K562 (cell line): Measurements from ENCODE around the gene ZNF652. TPM values are rescaled to one million over a fixed set of nuclear protein-coding genes. Genes with fewer than 3 reads are reported as not detected.
"Not testable (repeated sequence)": the region's sequence is repeated elsewhere in the genome, so short reads cannot be mapped to it uniquely, and the experiment has no call there.

Source experiments
- ATAC-seq: fragments of 200-7000 bp; cut with Tn5 transposase; 3 replicates; pipeline ENCODE4 v1.9.1; 2020; ENCODE audit warnings: moderate library complexity
- BruUV-seq: library from RNA; stranded (reverse); fragments of 400-500 nt; replicated peaks from 2 replicates; lab custom pipeline; 2021; lab: Mats Ljungman, UMichigan
- CTCF ChIA-PET: fragments of 300-600 bp; formaldehyde crosslinking; extraction: SDS; loops from one replicate; lab custom pipeline; 2021; ENCODE audit warnings: low intra/inter-chr PET ratio; lab: Yijun Ruan, JAX
- POLR2A ChIA-PET: fragments of 300-600, 350-650 bp; sonication (Branson Sonifier 250); formaldehyde crosslinking; extraction: SDS; loops from one replicate; lab custom pipeline; 2021; ENCODE audit warnings: antibody characterized with exemption, inconsistent platforms; lab: Yijun Ruan, JAX
- DNase-seq, 4 experiments: peaks; one replicate each; pipeline versions ENCODE4 v3.0.0 to v3.0.0-alpha.2; 2011 to 2018; ENCODE audit warnings: low spot score in 3 of 4, mixed read lengths in 3 of 4; ENCODE audit errors: extremely low read depth in 1 of 4
- FAIRE-seq: peaks from 2 replicates; lab custom pipeline; 2011; peaks lifted over from hg19 to GRCh38; lab: Jason Lieb, UNC
- H2AFZ ChIP-seq: 2 replicates; pipeline ENCODE4 v1.6.0; 2011; ENCODE audit warnings: low read depth, low read length, control low read depth, inconsistent platforms
- H3K27ac ChIP-seq: fragments of 200-600 bp; 3 replicates; pipeline ENCODE4 v1.8.0; 2011; ENCODE audit warnings: low read depth, mild to moderate bottlenecking, control low read depth, inconsistent platforms, low read length, moderate library complexity, mixed read lengths; ENCODE audit errors: extremely low read depth
- H3K27me3 ChIP-seq, 2 experiments: fragments of 300-600 bp in 1 of 2; 2 replicates in 1 of 2; 3 replicates in 1 of 2; pipeline versions ENCODE4 v1.6.0 to v1.8.0; 2011; ENCODE audit warnings: inconsistent platforms in 2 of 2, low read length in 2 of 2, mild to moderate bottlenecking in 1 of 2, mixed read lengths in 1 of 2, moderate library complexity in 1 of 2; ENCODE audit not compliant: control insufficient read depth in 2 of 2, insufficient read depth in 2 of 2
- H3K36me3 ChIP-seq: fragments of 300-600 bp; 3 replicates; pipeline ENCODE4 v1.8.0; 2011; ENCODE audit warnings: mild to moderate bottlenecking, low read length, inconsistent platforms; ENCODE audit not compliant: control insufficient read depth, insufficient read depth
- H3K4me1 ChIP-seq, 2 experiments: fragments of 200-600 bp in 1 of 2; replicated peaks in 1 of 2; 2 replicates in 1 of 2; 3 replicates in 1 of 2; pipeline versions ENCODE4 v1.5.1 to v1.8.0; 2011; ENCODE audit warnings: inconsistent platforms in 2 of 2, low read length in 2 of 2, mild to moderate bottlenecking in 1 of 2, mixed read lengths in 1 of 2, moderate library complexity in 1 of 2; ENCODE audit not compliant: control insufficient read depth in 2 of 2, insufficient read depth in 2 of 2
- H3K4me2 ChIP-seq: 2 replicates; pipeline ENCODE4 v1.6.1; 2011; ENCODE audit warnings: low read length, control low read depth, inconsistent platforms, mixed read lengths; ENCODE audit not compliant: insufficient read depth
- H3K4me3 ChIP-seq: fragments of 200-600 bp; sonication (generic), shearing (Covaris generic); 2 replicates; pipeline ENCODE4 v1.5.1; 2016; ENCODE audit warnings: control low read depth, inconsistent platforms
- H3K79me2 ChIP-seq: fragments of 200-600 bp; 3 replicates; pipeline ENCODE4 v1.8.0; 2011; ENCODE audit warnings: low read length, inconsistent platforms; ENCODE audit not compliant: control insufficient read depth, insufficient read depth
- H3K9ac ChIP-seq, 2 experiments: 2 replicates each; pipeline versions ENCODE4 v1.6.0 to v1.6.1; 2011; ENCODE audit warnings: low read depth in 2 of 2, low read length in 2 of 2, control low read depth in 1 of 2, inconsistent platforms in 1 of 2, mild to moderate bottlenecking in 1 of 2, mixed read lengths in 1 of 2; ENCODE audit not compliant: insufficient read depth in 1 of 2
- H3K9me1 ChIP-seq: one replicate; pipeline ENCODE4 v1.6.0; 2011; ENCODE audit warnings: inconsistent platforms, mild to moderate bottlenecking, low read length, moderate library complexity; ENCODE audit not compliant: control insufficient read depth, insufficient read depth
- H3K9me3 ChIP-seq: replicated peaks from 2 replicates; pipeline ENCODE4 v1.5.1; 2011; ENCODE audit warnings: low read depth, low read length, inconsistent platforms; ENCODE audit not compliant: control insufficient read depth, insufficient read depth
- H4K20me1 ChIP-seq: replicated peaks from 2 replicates; pipeline ENCODE4 v1.6.1; 2011; ENCODE audit warnings: low read length, inconsistent platforms, mixed read lengths; ENCODE audit not compliant: control insufficient read depth, insufficient read depth
- CBFA2T3 ChIP-seq: fragments of 450-650 bp; IDR thresholded peaks from 2 replicates; pipeline ENCODE4 v1.6.1; 2017
- DPF2 ChIP-seq: fragments of 450-650 bp; IDR thresholded peaks from 2 replicates; pipeline ENCODE4 v1.6.1; 2016
- EGR1 ChIP-seq: fragments of 450-650 bp; conservative IDR thresholded peaks from 2 replicates; pipeline ENCODE4 v1.6.1; 2017; ENCODE audit warnings: mild to moderate bottlenecking
- FOSL1 ChIP-seq: fragments of 200-800 bp; sonication (Bioruptor generic); conservative IDR thresholded peaks from 2 replicates; pipeline ENCODE4 v1.6.1; 2016; ENCODE audit warnings: missing genetic modification characterization, missing compliant biosample characterization
- FOXM1 ChIP-seq, 2 experiments: fragments of 450-650 bp in 1 of 2; sonication (generic) in 1 of 2; formaldehyde crosslinking in 1 of 2; IDR thresholded peaks; 2 replicates each; pipeline versions ENCODE4 v1.6.1 to v1.9.0; 2017 to 2022; ENCODE audit warnings: low read depth in 2 of 2, mild to moderate bottlenecking in 2 of 2, missing genetic modification reagents in 1 of 2, moderate library complexity in 1 of 2
- JUND ChIP-seq, 2 experiments: IDR thresholded peaks; 2 replicates in 1 of 2; 3 replicates in 1 of 2; pipeline ENCODE4 v1.6.1; 2011; ENCODE audit warnings: borderline replicate concordance in 2 of 2, low read depth in 2 of 2, low read length in 2 of 2, improper control_type of control experiment in 1 of 2, missing biosample characterization in 1 of 2, missing genetic modification characterization in 1 of 2, missing genetic modification reagents in 1 of 2
- KDM1A ChIP-seq, 2 experiments: fragments of 450-650 bp; IDR thresholded peaks; 2 replicates each; pipeline ENCODE4 v1.6.1; 2016; ENCODE audit warnings: mild to moderate bottlenecking in 2 of 2
- MIER1 ChIP-seq: fragments of 450-650 bp; IDR thresholded peaks from 2 replicates; pipeline ENCODE4 v1.6.1; 2016; ENCODE audit warnings: antibody characterized with exemption, mild to moderate bottlenecking, low read depth
- MYBL2 ChIP-seq, 2 experiments: fragments of 450-650 bp in 1 of 2; sonication (generic) in 1 of 2; formaldehyde crosslinking in 1 of 2; IDR thresholded peaks; 2 replicates each; pipeline versions ENCODE4 v1.6.1 to v1.8.1; 2017 to 2022; ENCODE audit warnings: borderline replicate concordance in 1 of 2, inconsistent platforms in 1 of 2, low read depth in 1 of 2, mild to moderate bottlenecking in 1 of 2, missing genetic modification reagents in 1 of 2, moderate library complexity in 1 of 2
- NR2C1 ChIP-seq, 2 experiments: fragments of 450-650 bp; IDR thresholded peaks; 2 replicates each; pipeline ENCODE4 v1.6.1; 2017; ENCODE audit warnings: mild to moderate bottlenecking in 2 of 2, antibody characterized with exemption in 1 of 2, inconsistent platforms in 1 of 2, missing compliant biosample characterization in 1 of 2, missing genetic modification characterization in 1 of 2
- TRIM24 ChIP-seq, 2 experiments: fragments of 450-650 bp; IDR thresholded peaks; 2 replicates each; pipeline ENCODE4 v1.6.1; 2016
- TRIM28 ChIP-seq: fragments of 450-650 bp; IDR thresholded peaks from 2 replicates; pipeline ENCODE4 v1.6.1; 2017
- YY1 ChIP-seq, 3 experiments: IDR thresholded peaks; 2 replicates each; pipeline ENCODE4 v1.6.1; 2011; ENCODE audit warnings: low read length in 2 of 3, mild to moderate bottlenecking in 2 of 3, moderate library complexity in 2 of 3, borderline replicate concordance in 1 of 3, control low read depth in 1 of 3, low read depth in 1 of 3; ENCODE audit not compliant: insufficient read depth in 3 of 3, insufficient replicate concordance in 2 of 3, control insufficient read depth in 1 of 3, insufficient read length in 1 of 3; ENCODE audit errors: extremely low read depth in 1 of 3
- ZNF316 ChIP-seq: fragments of 450-650 bp; IDR thresholded peaks from 2 replicates; pipeline ENCODE4 v1.6.1; 2016
- ZNF384 ChIP-seq: IDR thresholded peaks from 2 replicates; pipeline ENCODE4 v1.6.1; 2012; ENCODE audit warnings: low read depth, low read length, improper control_type of control experiment
- WGBS: fragments of 100-300 bp; shearing (Covaris generic); methylation state at CpG from one replicate; pipeline ENCODE4 v1.1.6; 2016; ENCODE audit warnings: low coverage, mixed read lengths; ENCODE audit not compliant: insufficient coverage; ENCODE audit errors: missing lambda C conversion rate; 5-methylcytosine and 5-hydroxymethylcytosine counted together
- in situ Hi-C: fragments of 300-500 bp; cut with MboI; formaldehyde crosslinking; loops from 4 replicates; pipeline ENCODE4 v1.15.0; 2018; ENCODE audit warnings: inconsistent platforms, mixed read lengths
- intact Hi-C: fragments of 100-400 bp; cut with micrococcal nuclease; formaldehyde crosslinking; loops from 2 replicates; pipeline ENCODE4 v1.14.2; 2022
- polyA plus RNA-seq, 8 experiments: library from polyadenylated mRNA; depleted of rRNA in 4 of 8; stranded (reverse) in 5 of 8; unstranded in 3 of 8; fragments of >200 nt; fragmentation: Nextera tagmentation in 2 of 8; fragmentation: Illumina TruSeq in 1 of 8; extraction: Ambion mirVana in 2 of 8; extraction: Trizol in 1 of 8; gene quantifications; 2 replicates each; pipeline versions ENCODE4 v1.2.1 to v1.2.3, GENCODE V29; 2011 to 2014; ENCODE audit warnings: inconsistent platforms in 1 of 8, missing spikeins in 1 of 8
- total RNA-seq, 7 experiments: library from RNA; depleted of rRNA in 6 of 7; stranded (reverse); fragments of >200 nt in 6 of 7; fragmentation: Illumina TruSeq in 2 of 7; extraction: Trizol in 2 of 7; gene quantifications; 2 replicates each; pipeline versions ENCODE4 v1.2.1 to v1.2.3, GENCODE V29; 2011 to 2021; ENCODE audit warnings: low replicate concordance in 1 of 7
- TF ChIP-seq, protein P1 (sequence below), 2 experiments: fragments of 450-650 bp in 1 of 2; sonication (generic) in 1 of 2; formaldehyde crosslinking in 1 of 2; IDR thresholded peaks in 1 of 2; conservative IDR thresholded peaks in 1 of 2; 2 replicates each; pipeline versions ENCODE4 v1.6.1 to v1.8.1; 2016 to 2023; ENCODE audit warnings: mild to moderate bottlenecking in 2 of 2, moderate library complexity in 2 of 2, inconsistent platforms in 1 of 2, missing genetic modification reagents in 1 of 2

ZNF652 gene
- total and polyA plus RNA-seq, 9 of the 15 experiments (the other 6 are each of a cell fraction or from before 2014, with no cell fraction given), result 5.1 to 15.5 (median 7.8) TPM

DNA sequence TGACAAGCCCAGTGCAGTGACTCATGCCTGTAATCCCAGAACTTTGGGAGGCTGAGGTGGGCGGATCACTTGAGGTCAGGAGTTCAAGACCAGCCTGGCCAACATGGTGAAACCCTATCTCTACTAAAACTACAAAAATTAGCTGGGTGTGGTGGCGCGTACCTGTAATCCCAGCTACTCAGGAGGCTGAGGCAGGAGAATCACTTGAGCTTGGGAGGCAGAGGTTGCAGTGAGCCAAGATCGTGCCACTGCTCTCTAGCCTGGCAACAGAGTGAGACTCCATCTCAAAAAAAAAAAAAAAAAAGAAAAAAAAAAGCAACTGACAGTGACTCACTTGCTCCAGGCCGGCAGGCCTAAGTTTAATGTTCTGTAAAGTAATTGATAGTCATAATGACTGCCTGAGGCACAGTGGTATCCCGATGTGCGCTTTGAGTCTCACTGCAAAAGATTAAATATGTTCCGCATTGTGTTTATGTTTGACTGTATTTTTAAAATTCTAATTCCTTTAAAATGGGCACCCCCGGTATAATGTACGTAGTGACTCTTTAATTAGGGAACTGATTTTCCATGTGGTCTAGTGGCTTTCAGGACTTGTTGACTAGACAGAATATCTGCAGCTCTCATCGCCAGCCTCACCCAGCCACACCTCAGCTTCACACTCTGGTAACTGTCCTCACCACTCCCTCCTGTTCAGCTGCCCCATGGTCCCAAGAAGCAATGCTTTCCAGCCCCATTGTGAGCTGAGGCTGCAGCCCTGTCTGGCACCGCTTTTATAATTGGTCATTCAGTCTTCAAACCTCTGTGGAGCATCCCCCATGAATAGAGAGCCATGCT lies 27.7 kb upstream of the ZNF652 start:
- intact Hi-C loops; DNase-seq; H3K9me3 ChIP-seq; H3K4me3 ChIP-seq; H3K36me3 ChIP-seq; H3K79me2 ChIP-seq; ATAC-seq; H3K9ac ChIP-seq; H4K20me1 ChIP-seq; BruUV-seq; FAIRE-seq; H3K9me1 ChIP-seq; H3K27me3 ChIP-seq; TF ChIP-seq MYBL2 (CRISPR knock-in tag; IDR thresholded peaks at IDR 0.05; ENCODE audit: borderline replicate concordance); FOXM1 (CRISPR knock-in tag; IDR thresholded peaks at IDR 0.05; ENCODE audit: low read depth); NR2C1 (tag; IDR thresholded peaks at IDR 0.05); JUND (IDR thresholded peaks at IDR 0.05; ENCODE audit: borderline replicate concordance, low read depth, low read length): not testable (repeated sequence)
- peaks cover 20 to 38% of the 10 kb centered on the region in 2 experiments for H3K4me1 ChIP-seq
- TF ChIP-seq TRIM24 (IDR thresholded peaks at IDR 0.05) (peak; percentile 13 to 46; a peak in 1 of 4 replicates), MYBL2 (IDR thresholded peaks at IDR 0.05; ENCODE audit: low read depth) (peak; percentile 86), ZNF384 (peak; percentile 54; the same call in 1 of the 2 replicates), YY1 (IDR thresholded peaks at IDR 0.05; ENCODE audit: borderline replicate concordance in 1 of 3, control insufficient read depth in 1 of 3, extremely low read depth in 1 of 3, insufficient read depth in 3 of 3, insufficient read length in 1 of 3, insufficient replicate concordance in 2 of 3, low read depth in 1 of 3, low read length in 2 of 3) (peak in 1 of 3 experiments; percentile 7), MIER1 (0 out of 2 replicates have a peak, but pooled peaks have one; percentile 14), CBFA2T3 (0 out of 2 replicates have a peak, but pooled peaks have one; percentile 17), ZNF316 (0 out of 2 replicates have a peak, but pooled peaks have one; percentile 17), FOSL1 (tag) (0 out of 2 replicates have a peak, but pooled peaks have one; percentile 34), FOXM1 (IDR thresholded peaks at IDR 0.05; ENCODE audit: low read depth) (peak; percentile 66; the same call in 1 of the 2 replicates), TRIM28 (0 out of 2 replicates have a peak, but pooled peaks have one; percentile 27), NR2C1 (IDR thresholded peaks at IDR 0.05) (0 out of 2 replicates have a peak, but pooled peaks have one; percentile 18), DPF2 (peak; percentile 46; the same call in 1 of the 2 replicates), KDM1A (IDR thresholded peaks at IDR 0.05) (peak; percentile 59 to 60; a peak in 2 of 4 replicates), JUND (tag; IDR thresholded peaks at IDR 0.05; ENCODE audit: borderline replicate concordance, low read depth, low read length) (0 out of 3 replicates have a peak, but pooled peaks have one; percentile 21), EGR1 (peak; percentile 80)
- TF ChIP-seq, protein P1, sequence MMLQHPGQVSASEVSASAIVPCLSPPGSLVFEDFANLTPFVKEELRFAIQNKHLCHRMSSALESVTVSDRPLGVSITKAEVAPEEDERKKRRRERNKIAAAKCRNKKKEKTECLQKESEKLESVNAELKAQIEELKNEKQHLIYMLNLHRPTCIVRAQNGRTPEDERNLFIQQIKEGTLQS (IDR thresholded peaks at IDR 0.05), result peak; percentile 61
- TF ChIP-seq, protein P1 (CRISPR knock-in tag; conservative IDR thresholded peaks at IDR 0.05), result not testable (repeated sequence)
- peak overlapping the region; percentile 98 for H2AFZ ChIP-seq
- ChIA-PET CTCF (interaction anchor here (0.5 to 0.6 kb wide), 2 partner anchors 75 to 711 kb away, joined by 3 read pairs; no protein-coding TSS in a partner anchor), POLR2A (interaction anchor here (1.3 to 1.5 kb wide), 2 partner anchors 8 to 12 kb away, joined by 3 read pairs; no protein-coding TSS in a partner anchor)
- H3K27ac ChIP-seq, result peak overlapping the region; percentile 65; the same call in 2 of the 3 replicates
- H3K4me2 ChIP-seq, result peak overlapping the region; percentile 65; the same call in 1 of the 2 replicates
- in situ Hi-C loops, result loop anchor here (5.0 kb wide), 1 partner anchor 72 kb away; no protein-coding TSS in a partner anchor
- WGBS, result 67% methylated on average over 11 of the region's 12 CpGs
